Activated naive CD4-positive, alpha-beta T cell treated with anti-CD3 and anti-CD28 coated beads, Interleukin-2, amount 50 U/mL, for 16 hours (primary cell): Measurements from ENCODE around the gene ZNF546.
"Not testable (repeated sequence)": the region's sequence is repeated elsewhere in the genome, so short reads cannot be mapped to it uniquely, and the experiment has no call there.

Source experiments
- DNase-seq: peaks from one replicate; pipeline ENCODE4 v3.0.0-alpha.2; 2020

Gene ZNF546

DNA sequence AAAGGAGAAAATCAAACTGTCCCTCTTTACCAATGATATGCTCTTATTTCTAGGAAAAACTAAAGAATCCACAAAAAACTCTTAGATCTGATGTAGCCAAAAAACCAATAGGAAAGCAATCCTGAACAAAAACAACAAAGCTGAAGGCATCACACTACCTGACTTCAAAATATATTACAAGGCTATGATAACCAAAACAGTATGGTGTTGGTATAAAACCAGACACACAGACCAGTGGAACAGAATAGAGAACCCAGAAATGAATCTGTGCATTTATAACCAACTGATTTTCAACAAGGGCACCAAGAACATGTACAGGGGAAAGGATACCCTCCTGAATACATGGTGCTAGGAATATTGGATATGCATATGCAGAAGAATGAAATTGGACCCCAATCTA is 9.7 kb upstream of the ZNF546 start:
- DNase-seq, result no peak

DNA sequence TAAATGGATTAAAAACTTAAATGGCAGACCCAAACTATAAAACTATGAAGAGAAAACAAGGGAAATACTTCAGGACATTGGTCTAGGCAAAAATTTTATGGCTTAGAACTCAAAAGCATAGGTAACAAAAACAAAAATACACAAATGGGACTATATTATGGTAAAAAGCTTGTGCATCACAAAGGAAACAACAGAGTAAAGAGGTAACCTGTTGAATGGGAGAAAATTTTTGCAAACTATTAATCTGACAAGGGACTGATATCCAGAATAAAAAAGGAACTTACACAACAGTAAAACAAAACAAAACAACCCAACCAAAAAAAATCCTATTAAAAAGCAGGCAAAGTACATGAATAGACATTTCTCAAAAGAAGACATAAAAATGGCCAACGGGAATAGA is 9.3 kb upstream of the ZNF546 start:
- no peak for DNase-seq

DNA sequence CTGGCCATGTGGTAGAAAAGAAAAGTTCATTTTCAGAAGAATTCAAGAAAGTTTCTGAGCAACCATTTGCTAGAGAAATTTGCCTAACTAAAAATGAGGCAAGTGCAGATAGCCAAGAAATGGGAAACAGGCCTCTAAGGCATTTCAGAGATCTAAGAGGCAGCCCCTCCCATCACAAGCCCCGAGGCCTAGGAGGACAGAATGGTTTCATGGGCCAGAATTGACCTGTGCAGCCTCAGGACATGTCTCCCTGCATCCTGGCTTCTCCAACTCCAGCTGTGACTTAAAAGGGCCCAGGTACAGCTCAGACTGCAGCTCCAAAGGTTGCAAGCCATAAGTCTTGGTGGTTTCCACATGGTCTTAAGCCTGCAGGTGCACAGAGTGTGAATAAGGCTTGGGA is 3.3 kb upstream of the ZNF546 start:
- DNase-seq, result no peak

DNA sequence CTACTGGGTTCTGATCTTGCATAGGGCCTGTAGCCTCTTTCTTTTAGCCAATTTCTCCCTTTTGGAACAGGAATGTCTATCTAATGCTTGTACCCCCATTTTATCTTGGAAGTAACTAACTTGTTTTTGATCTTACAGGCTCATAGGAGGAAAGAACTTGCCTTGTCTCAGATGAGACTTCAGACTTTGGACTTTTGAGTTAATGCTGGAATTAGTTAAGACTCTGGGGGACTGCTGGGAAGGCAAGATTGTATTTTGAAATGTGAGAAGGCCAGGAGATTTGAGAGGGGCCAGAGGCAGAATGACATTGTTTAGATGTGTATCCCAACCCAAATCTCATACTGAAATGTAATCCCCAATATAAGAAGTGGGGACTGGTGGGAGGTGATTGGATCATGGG is 2.5 kb upstream of the ZNF546 start:
- DNase-seq, result no peak

DNA sequence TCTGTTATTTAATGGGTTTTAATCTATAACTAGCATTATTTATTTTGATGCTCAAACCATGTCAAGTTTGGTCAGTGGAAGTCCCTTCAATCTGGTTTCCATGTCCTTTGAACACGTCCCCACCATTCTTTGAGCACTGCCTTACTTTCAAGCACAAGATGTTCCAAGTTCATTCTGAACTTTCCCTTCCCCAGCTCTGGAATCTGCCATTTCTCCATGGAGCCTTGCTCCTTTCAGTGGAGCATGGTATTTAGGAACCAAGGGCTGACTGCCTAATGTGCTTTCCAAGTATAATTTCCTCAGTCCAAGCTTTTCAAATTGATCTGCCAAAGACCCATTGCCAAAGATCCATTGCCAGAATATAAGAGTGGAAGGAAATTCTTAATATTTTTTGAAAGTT is 1.1 kb upstream of the ZNF546 start:
- no peak for DNase-seq

DNA sequence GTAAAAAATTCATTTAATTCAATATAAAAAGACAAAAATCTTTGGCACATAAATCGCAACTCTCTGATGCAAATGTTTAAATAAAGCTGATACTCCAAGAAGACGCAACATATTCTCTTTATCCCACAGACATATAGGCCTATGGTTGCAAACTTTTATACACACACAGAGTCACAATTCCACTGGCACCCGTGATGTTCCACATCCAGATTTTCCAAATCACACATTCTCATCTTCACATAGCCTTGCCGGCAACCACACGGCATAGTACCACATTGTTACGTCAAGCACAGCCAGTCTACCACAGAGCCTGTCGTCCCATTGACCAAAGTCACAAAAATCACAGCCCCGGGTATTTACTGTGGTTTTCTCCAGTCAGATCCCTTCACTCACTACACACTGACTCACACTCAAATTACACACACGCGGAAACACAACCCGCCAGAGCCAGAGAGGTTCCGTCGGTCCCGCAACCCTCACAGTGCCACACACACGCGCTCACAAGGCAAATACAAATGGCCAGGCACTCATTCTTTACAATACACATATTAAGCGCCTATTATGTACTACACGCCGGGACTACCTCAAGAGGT is 546 bp upstream of the ZNF546 start:
- peak; percentile 46 for DNase-seq

DNA sequence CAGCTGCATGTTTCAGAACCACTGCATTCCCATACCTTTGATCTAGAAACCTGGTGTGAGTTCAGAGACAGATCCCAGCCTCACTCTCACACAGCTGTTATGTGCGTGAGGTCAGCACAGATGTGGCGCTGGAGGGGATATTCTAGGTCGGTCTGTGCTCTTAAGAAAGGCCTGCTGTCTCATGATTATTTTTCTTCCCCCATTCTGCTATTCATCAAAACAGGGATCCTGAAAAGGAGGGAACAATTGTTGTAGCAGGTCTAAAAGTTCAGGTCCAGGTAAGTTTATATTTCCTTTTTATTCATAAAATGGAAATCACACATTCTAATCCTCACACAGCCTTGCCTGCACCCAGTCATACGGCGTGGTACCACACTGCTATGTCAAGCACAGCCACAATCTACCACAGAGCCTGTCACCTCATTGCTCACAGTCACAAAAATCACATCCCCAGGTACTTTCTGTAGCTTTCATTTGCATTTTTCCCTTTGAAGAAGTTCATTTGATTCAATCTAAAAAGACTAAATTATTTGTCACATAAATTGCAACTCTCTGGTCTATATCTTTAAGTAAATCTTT is 867 bp downstream of the ZNF546 start:
- DNase-seq, result peak; percentile 47

DNA sequence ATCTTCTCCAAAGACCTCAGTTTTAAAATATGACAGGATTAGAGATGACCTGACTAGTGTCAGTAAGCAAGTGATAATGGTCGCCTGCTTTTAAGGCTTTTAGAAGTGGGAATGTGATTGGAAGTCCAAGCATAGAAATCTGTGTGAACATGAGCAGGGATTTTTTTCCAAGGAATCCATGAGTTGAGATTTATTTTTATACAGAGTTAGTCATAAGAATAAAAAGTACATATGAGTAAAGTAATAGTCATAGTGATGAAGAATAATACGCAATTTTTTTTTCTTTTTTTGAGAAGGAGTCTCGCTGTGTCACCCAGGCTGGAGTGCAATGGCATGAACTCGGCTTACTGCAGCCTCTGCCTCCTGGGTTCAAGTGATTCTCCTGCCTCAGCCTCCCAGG is 1.6 kb downstream of the ZNF546 start:
- DNase-seq, result no peak

DNA sequence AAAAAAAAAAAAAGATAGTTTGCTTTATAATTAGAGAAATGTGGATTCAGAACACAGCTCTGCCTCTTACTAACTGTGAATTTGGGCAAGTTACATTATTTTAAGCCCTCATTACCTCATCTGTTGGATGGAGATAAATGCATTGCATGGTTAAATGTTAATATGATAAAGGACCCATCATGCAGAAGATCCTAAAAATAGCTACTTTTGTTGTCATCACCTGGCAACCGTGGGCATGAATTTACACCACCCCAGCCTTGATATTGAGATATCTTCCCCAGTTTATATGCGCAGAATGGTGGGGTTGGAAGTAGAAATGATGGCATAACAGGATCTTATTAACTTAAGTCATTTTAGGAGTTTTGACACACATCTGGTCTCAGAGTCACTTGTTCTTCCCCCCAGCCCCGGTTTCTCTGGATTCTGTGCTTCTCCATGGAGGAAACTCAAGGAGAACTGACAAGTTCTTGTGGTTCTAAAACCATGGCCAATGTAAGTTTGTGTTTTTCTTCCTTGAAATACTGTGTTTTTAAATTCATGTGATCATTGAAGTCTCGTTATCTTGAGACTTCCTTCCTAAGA is 8.9 kb downstream of the ZNF546 start:
- DNase-seq, result no peak

DNA sequence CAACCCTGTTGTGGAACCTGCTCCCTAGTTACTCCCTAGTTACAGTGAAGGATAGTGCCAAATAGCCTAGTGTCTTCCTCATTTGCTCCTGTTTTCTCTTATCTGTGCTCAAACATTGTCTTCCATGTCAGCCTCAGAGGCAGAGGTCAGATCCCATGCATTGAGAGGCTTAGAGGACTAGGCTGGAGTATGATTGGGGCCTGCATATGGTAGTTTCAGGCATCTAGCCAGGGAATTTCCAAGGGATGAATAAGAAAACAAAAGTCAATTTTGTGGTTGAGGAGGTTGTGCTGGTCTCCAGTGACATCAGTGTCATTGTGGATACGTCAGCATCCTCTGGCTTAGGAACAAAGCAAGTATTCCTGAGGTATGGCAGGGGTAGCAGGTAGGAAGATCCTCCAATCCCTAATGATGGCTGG is 9.4 kb downstream of the ZNF546 start:
- DNase-seq, result no peak

DNA sequence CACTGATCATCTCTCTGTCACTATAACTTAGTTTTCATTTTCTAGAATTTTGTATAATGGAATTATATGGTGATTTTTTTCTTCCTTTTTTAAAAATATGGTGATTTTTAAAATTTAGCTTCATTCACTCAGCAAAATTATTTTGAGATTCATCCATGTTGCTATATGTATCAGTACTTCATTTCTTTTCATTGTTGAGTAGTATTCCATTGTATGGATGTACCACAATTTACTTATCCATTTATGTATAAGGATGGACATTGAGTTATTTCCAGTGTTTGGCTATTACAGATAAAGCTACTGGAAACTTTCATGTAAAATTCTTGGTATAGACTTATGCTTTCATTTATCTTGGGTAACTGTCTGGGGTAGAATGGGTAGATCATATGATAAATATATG is 12.8 kb downstream of the ZNF546 start:
- no peak for DNase-seq

DNA sequence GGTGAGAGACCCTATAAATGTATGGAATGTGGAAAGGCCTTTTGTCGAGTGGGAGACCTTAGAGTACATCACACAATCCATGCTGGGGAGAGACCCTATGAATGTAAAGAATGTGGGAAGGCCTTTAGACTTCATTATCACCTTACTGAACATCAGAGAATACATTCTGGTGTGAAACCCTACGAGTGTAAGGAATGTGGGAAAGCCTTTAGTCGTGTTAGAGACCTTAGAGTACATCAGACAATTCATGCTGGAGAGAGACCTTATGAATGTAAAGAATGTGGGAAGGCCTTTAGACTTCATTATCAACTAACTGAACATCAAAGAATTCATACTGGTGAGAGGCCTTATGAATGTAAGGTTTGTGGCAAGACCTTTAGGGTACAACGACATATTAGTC is 17.1 kb downstream of the ZNF546 start:
- DNase-seq, result no peak

DNA sequence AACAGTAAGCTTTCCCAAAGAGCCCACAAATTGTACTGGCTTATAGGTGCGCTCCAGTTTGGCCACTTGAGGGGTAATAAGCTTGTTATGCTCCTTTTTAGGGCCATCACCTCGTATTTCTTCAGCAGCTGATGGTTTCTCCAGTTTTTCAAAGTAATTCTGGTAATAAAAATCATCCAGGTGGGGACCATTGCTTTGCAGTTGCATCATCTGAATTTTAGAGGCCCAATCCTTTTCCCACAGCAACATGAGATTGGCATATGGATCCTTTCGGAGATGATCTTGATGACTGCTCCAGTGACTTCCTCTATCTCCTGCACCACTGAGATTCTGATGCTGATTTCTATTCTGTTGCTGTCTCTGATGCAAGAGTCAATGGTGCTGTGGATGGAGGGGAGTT is 27.1 kb downstream of the ZNF546 start:
- DNase-seq, result no peak

DNA sequence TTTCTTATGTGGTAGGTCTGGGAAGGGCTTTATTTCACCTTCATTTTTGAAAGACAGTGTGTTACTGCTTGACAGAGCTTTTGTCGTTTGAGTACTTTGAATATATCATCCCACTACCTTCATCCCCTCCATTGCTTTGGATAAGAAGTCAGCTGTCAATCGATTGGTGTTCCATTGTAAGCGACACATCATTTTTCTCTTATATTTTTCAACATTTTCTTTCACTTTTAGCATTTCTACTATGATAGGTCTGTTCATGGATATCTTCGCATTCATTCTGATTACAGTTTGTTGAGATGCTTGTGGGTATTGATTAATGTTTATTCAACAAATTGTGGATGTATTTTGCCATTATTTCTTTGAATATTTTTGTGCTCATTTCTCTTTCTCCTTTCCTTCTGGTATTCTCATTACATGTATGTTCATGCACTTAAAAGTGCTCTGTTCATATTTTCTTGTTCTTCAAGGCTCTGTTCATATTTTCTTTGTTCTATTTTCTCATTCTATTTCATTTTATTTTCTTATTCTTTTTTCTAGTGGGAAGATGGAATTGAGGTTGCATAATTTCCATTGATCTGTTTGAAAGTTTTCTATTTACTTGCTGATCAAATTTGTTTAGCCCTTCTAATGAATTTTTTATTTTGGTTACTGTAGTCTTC is 29.2 kb downstream of the ZNF546 start:
- no peak for DNase-seq

DNA sequence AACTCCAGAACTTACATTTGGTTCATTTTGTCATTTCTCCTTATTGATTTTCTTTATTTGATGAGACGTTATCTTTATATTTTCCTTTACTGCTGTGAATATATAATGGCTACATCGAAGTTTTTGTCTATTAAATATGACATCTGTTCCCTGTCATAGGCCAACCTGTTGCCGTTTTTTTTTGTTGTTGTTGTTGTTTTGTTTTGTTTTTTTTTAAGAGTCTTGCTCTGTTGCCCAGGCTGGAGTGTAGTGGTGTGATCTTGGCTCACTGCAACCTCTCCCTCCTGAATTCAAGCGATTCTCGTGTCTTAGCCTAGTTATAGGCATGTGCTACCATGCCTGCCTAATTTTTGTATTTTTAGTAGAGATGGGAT is 29.7 kb downstream of the ZNF546 start:
- no peak for DNase-seq

DNA sequence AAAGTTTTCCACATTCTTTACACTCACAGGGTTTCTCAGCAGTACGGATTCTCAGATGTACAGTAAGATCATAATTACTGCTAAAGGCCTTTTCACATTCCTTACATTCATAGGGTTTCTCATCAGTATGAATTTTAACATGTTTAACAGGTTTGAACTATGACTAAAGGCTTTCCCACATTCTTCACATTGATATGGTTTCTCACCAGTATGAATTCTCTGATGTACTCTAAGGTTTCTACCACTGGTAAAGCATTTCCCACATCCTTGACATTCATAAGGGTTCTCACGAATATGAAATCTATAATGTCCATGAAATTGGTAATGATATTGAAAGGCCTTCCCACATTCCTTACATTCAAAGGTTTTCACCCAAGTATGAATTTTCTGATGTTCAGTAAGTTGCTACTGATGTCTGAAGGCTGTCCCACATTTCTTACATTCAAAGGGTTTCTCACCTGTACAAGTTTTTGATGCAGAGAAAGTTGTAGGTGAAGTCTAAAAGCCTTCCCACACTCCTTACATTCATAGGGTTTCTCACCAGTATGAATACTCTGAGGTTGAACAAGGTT is 37.2 kb downstream of the ZNF546 start:
- no peak for DNase-seq

DNA sequence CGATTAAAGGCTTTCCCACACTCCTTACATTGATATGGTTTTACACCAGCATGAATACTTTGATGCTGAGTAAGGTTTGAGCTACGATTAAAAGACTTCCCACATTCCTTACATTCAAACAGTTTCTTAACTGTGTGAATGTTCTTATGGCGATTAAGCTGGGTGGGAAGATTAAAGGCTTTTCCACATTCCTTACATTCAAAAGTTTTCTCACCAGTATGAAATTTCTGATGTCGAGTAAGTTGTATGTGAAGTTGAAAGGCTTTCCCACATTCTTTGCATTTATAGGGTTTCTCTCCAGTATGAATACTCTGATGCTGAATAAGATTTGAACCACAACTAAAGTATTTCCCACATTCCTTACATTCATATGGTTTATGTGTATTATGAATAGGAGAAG is 39.1 kb downstream of the ZNF546 start:
- no peak for DNase-seq

DNA sequence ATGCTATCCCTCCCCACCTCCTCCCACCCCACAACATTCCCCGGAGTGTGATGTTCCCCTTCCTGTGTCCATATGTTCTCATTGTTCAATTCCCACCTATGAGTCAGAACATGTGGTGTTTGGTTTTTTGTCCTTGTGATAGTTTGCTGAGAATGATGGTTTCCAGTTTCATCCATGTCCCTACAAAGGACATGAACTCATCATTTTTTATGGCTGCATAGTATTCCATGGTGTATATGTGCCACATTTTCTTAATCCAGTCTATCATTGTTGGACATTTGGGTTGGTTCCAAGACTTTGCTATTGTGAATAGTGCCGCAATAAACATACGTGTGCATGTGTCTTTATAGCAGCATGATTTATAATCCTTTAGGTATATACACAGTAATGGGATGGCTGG is 41.2 kb downstream of the ZNF546 start:
- not testable (repeated sequence) for DNase-seq

DNA sequence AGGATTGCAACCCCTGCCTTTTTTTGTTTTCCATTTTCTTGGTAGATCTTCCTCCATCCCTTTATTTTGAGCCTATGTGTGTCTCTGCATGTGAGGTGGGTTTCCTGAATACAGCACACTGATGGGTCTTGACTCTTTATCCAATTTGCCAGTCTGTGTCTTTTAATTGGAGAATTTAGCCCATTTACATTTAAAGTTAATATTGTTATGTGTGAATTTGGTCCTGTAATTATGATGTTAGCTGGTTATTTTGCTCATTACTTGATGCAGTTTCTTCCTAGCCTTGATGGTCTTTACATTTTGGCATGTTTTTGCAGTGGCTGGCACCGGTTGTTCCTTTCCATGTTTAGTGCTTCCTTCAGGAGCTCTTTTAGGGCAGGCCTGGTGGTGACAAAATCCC is 44.9 kb downstream of the ZNF546 start:
- not testable (repeated sequence) for DNase-seq

DNA sequence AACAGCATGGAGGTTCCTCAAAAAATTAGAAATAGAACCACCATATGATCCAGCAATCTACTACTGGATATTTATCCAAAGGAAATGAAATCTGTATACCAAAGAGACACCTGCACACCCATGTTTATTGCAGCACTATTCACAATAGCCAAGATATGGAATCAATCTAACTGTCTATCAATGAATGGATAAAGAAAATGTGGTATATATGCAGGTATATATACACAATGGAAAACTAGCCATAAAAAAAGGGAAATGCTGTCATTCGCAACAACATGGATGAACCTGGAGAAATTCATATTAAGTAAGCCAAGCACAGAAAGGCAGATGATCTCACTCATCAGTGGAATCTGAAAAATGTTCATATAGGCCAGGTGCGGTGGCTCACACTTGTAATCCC is 56.6 kb downstream of the ZNF546 start:
- DNase-seq, result no peak

DNA sequence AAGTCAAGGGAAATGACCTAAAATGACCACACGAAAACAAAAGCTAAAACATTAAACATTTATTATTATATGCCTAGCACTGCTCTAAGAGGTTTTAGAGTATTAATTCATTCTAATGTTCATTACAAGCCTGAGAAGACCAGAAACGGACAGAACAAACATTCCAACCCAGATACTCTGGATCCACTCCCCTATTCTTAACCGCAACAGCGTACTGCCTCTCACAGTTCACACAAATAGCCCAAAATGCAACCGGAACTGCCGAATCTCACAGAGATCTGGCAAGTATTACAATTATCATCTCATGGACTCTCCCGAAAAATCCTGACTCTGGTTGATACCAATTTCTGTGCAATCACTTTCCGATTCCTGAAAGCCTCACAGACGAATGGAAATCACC is 57.8 kb downstream of the ZNF546 start:
- no peak for DNase-seq

DNA sequence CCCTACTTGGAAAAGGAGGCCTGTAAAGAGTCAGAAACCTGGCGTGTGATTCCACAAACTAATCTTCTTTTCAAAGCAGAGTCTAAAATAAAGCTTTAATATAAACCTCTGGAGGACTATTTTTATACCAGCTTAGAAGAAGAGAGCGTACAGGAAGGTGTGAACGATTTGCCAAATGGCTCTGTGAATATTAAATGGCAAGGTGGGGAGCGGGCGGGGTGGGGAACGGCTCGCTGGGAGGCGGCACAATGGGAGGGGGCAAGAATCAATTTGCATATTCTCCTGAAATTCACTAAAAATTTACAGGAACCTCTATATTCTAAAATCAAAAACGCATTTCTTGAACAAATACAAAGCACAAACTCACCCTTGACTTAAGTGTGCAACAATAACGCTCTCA is 58.2 kb downstream of the ZNF546 start:
- no peak for DNase-seq

DNA sequence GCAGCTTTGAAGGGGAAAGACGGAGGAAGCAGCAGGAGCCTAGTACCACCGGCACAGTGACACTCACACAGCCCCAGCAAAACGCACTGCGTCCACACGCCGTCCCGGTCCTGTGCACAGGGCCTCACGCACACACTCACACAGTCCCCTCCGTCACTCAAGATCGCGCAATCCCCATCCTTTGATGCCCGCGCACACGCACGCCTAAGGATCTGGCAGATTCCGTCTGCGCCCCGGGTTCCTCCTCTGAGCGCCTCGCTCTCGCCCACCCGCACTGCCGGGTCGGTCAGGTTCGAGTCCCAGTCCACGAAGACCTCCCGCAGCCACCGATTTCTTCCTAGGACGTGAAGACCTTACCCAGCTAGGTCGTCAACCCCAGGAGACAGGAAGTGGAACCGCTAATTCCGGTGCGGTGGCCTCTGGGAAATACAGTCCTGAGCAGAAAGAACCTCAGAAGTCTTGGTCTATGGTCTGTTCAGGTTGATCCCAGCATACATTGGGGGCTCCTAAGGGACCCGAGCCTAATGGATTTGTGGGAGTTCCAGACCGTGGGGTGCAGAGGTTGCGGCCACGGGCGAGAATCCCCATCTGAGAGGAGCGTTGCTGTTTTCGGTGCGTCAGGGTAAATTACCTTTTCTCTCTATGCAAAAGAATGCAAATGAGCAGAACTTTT is 59.1 kb downstream of the ZNF546 start, which contains the start of gene ZNF780B:
TSS of gene ZNF780B (minus strand) at position 400 of the 673 bp plus-strand sequence. CDS start 5,899 bp downstream, outside the sequence.
- DNase-seq, result peak; percentile 68
